C4-2B (cell line): Measurements from ENCODE around the gene LTBP4.

Source experiments
- ZFX ChIP-seq: fragments of 450-650 bp; IDR thresholded peaks from 2 replicates; pipeline ENCODE4 v1.6.1; 2017
- TF ChIP-seq, protein P1 (sequence below): fragments of 450-650 bp; conservative IDR thresholded peaks from 2 replicates; pipeline ENCODE4 v1.5.1; 2017; ENCODE audit warnings: mild to moderate bottlenecking

DNA sequence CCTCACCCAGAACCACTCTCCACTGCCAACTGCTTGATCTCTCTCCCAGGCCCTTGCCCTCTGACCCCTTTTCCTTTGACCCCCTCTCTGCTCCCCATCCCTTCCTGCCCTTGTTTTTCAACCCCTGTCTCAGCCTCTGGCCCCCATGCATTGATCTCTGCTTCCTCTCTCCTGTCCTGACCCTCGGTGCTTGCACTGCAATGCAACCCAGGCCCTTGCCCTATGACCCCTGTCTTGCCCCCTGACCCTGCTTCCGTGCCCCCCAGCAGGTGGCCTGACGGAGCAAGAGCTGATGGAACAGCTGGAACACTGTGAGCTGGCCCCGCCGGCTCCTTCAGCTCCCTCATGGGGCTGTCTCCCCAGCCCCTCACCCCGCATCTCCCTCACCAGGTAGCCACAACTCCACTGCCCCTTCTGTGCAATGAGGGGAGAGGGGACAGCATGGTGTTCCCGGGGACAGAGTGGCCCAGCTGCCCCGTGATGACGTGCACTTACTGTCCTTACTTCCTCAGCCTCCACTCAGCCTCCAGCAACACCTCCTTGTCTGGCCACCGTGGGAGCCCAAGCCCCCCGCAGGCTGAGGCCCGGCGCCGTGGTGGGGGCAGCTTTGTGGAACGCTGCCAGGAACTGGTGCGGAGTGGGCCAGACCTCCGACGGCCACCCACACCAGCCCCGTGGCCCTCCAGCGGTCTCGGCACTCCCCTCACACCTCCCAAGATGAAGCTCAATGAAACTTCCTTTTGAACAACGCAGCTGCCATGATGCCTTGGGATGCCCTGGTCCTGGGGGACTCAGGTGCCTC, 10.5 kb upstream of the LTBP4 start:
- TF ChIP-seq, protein P1, sequence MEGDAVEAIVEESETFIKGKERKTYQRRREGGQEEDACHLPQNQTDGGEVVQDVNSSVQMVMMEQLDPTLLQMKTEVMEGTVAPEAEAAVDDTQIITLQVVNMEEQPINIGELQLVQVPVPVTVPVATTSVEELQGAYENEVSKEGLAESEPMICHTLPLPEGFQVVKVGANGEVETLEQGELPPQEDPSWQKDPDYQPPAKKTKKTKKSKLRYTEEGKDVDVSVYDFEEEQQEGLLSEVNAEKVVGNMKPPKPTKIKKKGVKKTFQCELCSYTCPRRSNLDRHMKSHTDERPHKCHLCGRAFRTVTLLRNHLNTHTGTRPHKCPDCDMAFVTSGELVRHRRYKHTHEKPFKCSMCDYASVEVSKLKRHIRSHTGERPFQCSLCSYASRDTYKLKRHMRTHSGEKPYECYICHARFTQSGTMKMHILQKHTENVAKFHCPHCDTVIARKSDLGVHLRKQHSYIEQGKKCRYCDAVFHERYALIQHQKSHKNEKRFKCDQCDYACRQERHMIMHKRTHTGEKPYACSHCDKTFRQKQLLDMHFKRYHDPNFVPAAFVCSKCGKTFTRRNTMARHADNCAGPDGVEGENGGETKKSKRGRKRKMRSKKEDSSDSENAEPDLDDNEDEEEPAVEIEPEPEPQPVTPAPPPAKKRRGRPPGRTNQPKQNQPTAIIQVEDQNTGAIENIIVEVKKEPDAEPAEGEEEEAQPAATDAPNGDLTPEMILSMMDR: no peak
- TF ChIP-seq ZFX: no peak
